GDM1 (cell line): ENCODE results near the gene CHID1.

Source experiments
- DNase-seq: peaks from one replicate; lab custom pipeline; 2025; lab: John Stamatoyannopoulos, UW

Gene CHID1

GRCh38 chr11:823441-824291, 86.9 kb downstream of the CHID1 start:
- DNase-seq, result no peak

GRCh38 chr11:821512-822371, 88.9 kb downstream of the CHID1 start:
- no peak for DNase-seq

- no peak for DNase-seq
Observed at GRCh38 chr11:820655-821511, 89.7 kb downstream of the CHID1 start.

GRCh38 chr11:819943-820649, 90.5 kb downstream of the CHID1 start:
- peak; percentile 74 for DNase-seq

GRCh38 chr11:819129-819931, 91.3 kb downstream of the CHID1 start:
- peak; percentile 82 for DNase-seq

- no peak for DNase-seq
Observed at GRCh38 chr11:818396-819128, 92.0 kb downstream of the CHID1 start, which contains the start of gene PNPLA2. PNPLA2 (plus strand) TSS chr11:818914; CDS start chr11:819719, 805 bp downstream.
